Measurements from ENCODE around the gene SGCA. TPM values are rescaled to one million over a fixed set of nuclear protein-coding genes. Genes with fewer than 3 reads are reported as not detected.

SGCA gene
- 0.60 to 2.7 TPM (median 1.6 TPM) in 5 replicates for total RNA-seq (2022; extraction: Qiagen RNA extraction)

DNA sequence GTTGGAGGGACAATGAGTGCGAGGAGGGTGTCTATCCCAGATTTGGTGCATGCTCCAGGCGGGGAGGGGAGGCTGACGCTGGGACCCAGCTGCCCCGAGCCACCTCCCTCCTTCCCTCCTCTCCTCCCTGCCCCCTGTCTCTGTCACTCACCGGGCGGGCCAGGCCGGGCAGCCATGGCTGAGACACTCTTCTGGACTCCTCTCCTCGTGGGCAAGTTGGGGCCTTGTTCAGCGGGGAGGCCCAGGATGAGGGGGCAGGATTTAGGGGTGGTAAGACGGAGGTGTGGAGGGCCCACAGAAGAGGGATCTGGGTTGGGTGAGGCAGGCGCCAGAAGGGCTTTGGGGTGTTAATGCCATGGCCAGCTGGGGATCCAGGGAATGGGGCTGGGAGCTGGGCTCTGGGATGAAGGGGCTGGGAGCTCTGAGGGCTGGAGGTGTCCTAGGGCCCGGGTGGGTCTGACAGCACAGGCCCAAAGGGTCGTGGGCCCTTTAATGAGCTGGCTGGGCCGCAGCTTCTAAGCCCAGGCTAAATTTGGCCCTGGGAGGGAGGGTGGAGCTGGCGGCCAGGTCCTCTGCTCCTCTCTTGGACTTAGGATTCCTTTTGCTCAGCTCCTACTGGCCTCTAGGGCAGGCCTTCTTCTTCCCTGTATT is at the start of gene SGCA:
Gene SGCA (plus strand): TSS at position 139 of the 651 bp plus-strand sequence. CDS start 36 bp downstream, at position 175.

GRCh38 chr17:50129728-50130558 is 35.9 kb upstream of the SGCA start, which contains the start of gene SAMD14:
Gene SAMD14 (minus strand): TSS chr17:50130160. CDS start chr17:50124959, 5,201 bp downstream.

GRCh38 chr17:50150354-50151040 is 15.3 kb upstream of the SGCA start, which contains the start of gene PPP1R9B:
Gene PPP1R9B (minus strand): TSS chr17:50150677. CDS start chr17:50150513, 164 bp downstream.

DNA sequence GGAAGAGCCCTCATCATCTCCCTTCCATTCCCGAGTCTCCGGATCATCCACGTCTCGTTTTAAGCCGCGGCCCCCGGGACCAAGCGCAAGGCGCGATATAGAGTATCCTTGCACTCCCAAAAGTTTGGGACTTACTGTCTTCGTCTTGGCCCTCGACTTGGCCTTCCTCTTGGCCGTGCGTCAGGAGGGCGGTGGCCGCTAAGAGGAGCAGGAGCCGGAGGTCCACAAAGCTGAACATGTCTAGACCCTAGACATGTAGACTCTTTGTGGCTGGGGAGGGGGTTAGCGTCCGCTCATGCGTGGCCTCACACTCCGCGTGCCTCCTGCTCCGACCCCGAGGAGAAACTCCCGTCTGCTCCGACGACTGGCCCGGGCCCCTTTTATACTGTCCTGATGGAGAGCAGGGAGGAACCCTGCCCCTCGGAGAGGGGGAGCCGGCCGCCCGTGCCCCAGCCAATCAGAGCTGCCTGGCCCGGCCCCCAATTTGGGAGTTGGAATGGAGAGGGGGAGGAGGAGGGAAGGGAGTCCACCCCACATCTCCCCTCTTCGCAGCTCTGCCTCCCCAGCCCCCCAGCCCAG is 35.6 kb downstream of the SGCA start, which contains the start of gene COL1A1:
Gene COL1A1 (minus strand): TSS at position 356 of the 579 bp plus-strand sequence. CDS start 118 bp downstream, at position 238.

Other genes starting within 250 kb of the SGCA start
- 2.1 to 3.3 TPM (median 2.9 TPM) in 5 replicates for gene DLX4, start 196.8 kb upstream of the SGCA start, total RNA-seq (2022; extraction: Qiagen RNA extraction)
- gene DLX3, start 170.8 kb upstream of the SGCA start, total RNA-seq (2022; extraction: Qiagen RNA extraction): 0.07 to 0.21 TPM (median 0.10 TPM) in 4 of 5 replicates, not detected in the other
- gene ITGA3, start 109.9 kb upstream of the SGCA start, total RNA-seq (2022; extraction: Qiagen RNA extraction): 379 to 446 TPM (median 427 TPM) in 5 replicates
- gene PDK2, start 70.7 kb upstream of the SGCA start, total RNA-seq (2022; extraction: Qiagen RNA extraction): 15.7 to 20.0 TPM (median 17.0 TPM) in 5 replicates
- gene SAMD14, start 35.8 kb upstream of the SGCA start, total RNA-seq (2022; extraction: Qiagen RNA extraction): 0.13 to 0.50 TPM (median 0.37 TPM) in 5 replicates
- 38.9 to 52.2 TPM (median 51.3 TPM) in 5 replicates for gene PPP1R9B, start 15.3 kb upstream of the SGCA start, total RNA-seq (2022; extraction: Qiagen RNA extraction)
- 4.4 to 11.5 TPM (median 8.0 TPM) in 5 replicates for gene COL1A1, start 35.6 kb downstream of the SGCA start, total RNA-seq (2022; extraction: Qiagen RNA extraction)
- gene TMEM92, start 108.5 kb downstream of the SGCA start, total RNA-seq (2022; extraction: Qiagen RNA extraction): 16.2 to 21.1 TPM (median 18.5 TPM) in 5 replicates
- 17.7 to 24.3 TPM (median 20.9 TPM) in 5 replicates for gene XYLT2, start 180.1 kb downstream of the SGCA start, total RNA-seq (2022; extraction: Qiagen RNA extraction)
- 132 to 166 TPM (median 145 TPM) in 5 replicates for gene MRPL27, start 207.2 kb downstream of the SGCA start, total RNA-seq (2022; extraction: Qiagen RNA extraction)
- 14.5 to 16.8 TPM (median 14.9 TPM) in 5 replicates for gene EME1, start 207.2 kb downstream of the SGCA start, total RNA-seq (2022; extraction: Qiagen RNA extraction)
- gene LRRC59, start 231.5 kb downstream of the SGCA start, total RNA-seq (2022; extraction: Qiagen RNA extraction): 233 to 241 TPM (median 239 TPM) in 5 replicates

All from A549 treated with Mapracorat at 1 μM for 4 hours (cell line).